SK-N-SH treated with all-trans-retinoic acid at 6 μM for 48 hours (cell line): ENCODE data around the gene SBF2.

Experiments
- ATAC-seq: fragments of 200-7000 bp; cut with Tn5 transposase; 3 replicates; pipeline ENCODE4 v1.9.1; 2020; ENCODE audit warnings: mild to moderate bottlenecking, moderate library complexity
- BACH2 ChIP-seq: fragments of 250-450 bp; sonication (Bioruptor Pico); IDR thresholded peaks from 2 replicates; pipeline ENCODE4 v1.9.0; 2021; ENCODE audit warnings: mild to moderate bottlenecking, borderline replicate concordance
- CSDC2 ChIP-seq: fragments of 250-450 bp; sonication (Bioruptor Pico); IDR thresholded peaks from 2 replicates; pipeline ENCODE4 v1.5.0; 2020; ENCODE audit warnings: mild to moderate bottlenecking, moderate library complexity
- CSRNP3 ChIP-seq: fragments of 250-450 bp; sonication (Bioruptor Pico); IDR thresholded peaks from 2 replicates; pipeline ENCODE4 v1.5.1; 2021; ENCODE audit warnings: mild to moderate bottlenecking, moderate library complexity
- ISL1 ChIP-seq: fragments of 250-450 bp; sonication (Bioruptor Pico); IDR thresholded peaks from 2 replicates; pipeline ENCODE4 v2.1.2; 2022; ENCODE audit warnings: mild to moderate bottlenecking, moderate library complexity
- PATZ1 ChIP-seq: fragments of 250-450 bp; sonication (Bioruptor Pico); IDR thresholded peaks from 2 replicates; pipeline ENCODE4 v1.8.0; 2020; ENCODE audit warnings: mild to moderate bottlenecking, moderate library complexity, borderline replicate concordance
- POU6F1 ChIP-seq: fragments of 250-450 bp; sonication (Bioruptor Pico); IDR thresholded peaks from 2 replicates; pipeline ENCODE4 v1.8.0; 2021; ENCODE audit warnings: low read depth, mild to moderate bottlenecking, moderate library complexity, borderline replicate concordance
- PPARA ChIP-seq: fragments of 250-450 bp; sonication (Bioruptor Pico); IDR thresholded peaks from 2 replicates; pipeline ENCODE4 v1.5.0; 2020; ENCODE audit warnings: mild to moderate bottlenecking, borderline replicate concordance
- RARB ChIP-seq: fragments of 250-450 bp; sonication (Bioruptor Pico); IDR thresholded peaks from 2 replicates; pipeline ENCODE4 v1.8.0; 2021; ENCODE audit warnings: mild to moderate bottlenecking, moderate library complexity
- SNAI2 ChIP-seq: fragments of 250-450 bp; sonication (Bioruptor Pico); IDR thresholded peaks from 2 replicates; pipeline ENCODE4 v1.5.0; 2020; ENCODE audit warnings: mild to moderate bottlenecking, moderate library complexity
- TCF4 ChIP-seq: fragments of 250-450 bp; sonication (Bioruptor Pico); IDR thresholded peaks from 2 replicates; pipeline ENCODE4 v1.8.0; 2021; ENCODE audit warnings: mild to moderate bottlenecking, moderate library complexity, borderline replicate concordance
- TSHZ2 ChIP-seq: fragments of 250-450 bp; sonication (Bioruptor Pico); IDR thresholded peaks from 2 replicates; pipeline ENCODE4 v1.5.0; 2020; ENCODE audit warnings: mild to moderate bottlenecking, moderate library complexity
- ZC3H10 ChIP-seq: fragments of 250-450 bp; sonication (Bioruptor Pico); IDR thresholded peaks from 2 replicates; pipeline ENCODE4 v1.5.1; 2021; ENCODE audit warnings: mild to moderate bottlenecking, moderate library complexity
- ZFP3 ChIP-seq: fragments of 250-450 bp; sonication (Bioruptor Pico); IDR thresholded peaks from 2 replicates; pipeline ENCODE4 v1.5.0; 2020; ENCODE audit warnings: mild to moderate bottlenecking, moderate library complexity
- ZNF565 ChIP-seq: fragments of 450-650 bp; formaldehyde crosslinking; conservative IDR thresholded peaks from 2 replicates; pipeline ENCODE4 v1.5.0; 2020; ENCODE audit warnings: low read depth, mild to moderate bottlenecking, moderate library complexity
- ZNF70 ChIP-seq: fragments of 450-650 bp; formaldehyde crosslinking; IDR thresholded peaks from 2 replicates; pipeline ENCODE4 v1.5.0; 2020; ENCODE audit warnings: mild to moderate bottlenecking, moderate library complexity
- ZNF8 ChIP-seq: fragments of 450-650 bp; formaldehyde crosslinking; IDR thresholded peaks from 2 replicates; pipeline ENCODE4 v1.5.0; 2020; ENCODE audit warnings: mild to moderate bottlenecking, moderate library complexity
- TF ChIP-seq, protein P1 (sequence below): fragments of 250-450 bp; sonication (Bioruptor Pico); IDR thresholded peaks from 2 replicates; pipeline ENCODE4 v1.5.1; 2020; ENCODE audit warnings: low read depth, mild to moderate bottlenecking, moderate library complexity

Gene SBF2

GRCh38 chr11:10247011-10247410 is 47.0 kb downstream of the SBF2 start:
- no peak for TF ChIP-seq PPARA (CRISPR knock-in tag)
- no peak for TF ChIP-seq ISL1 (CRISPR knock-in tag)
- no peak for TF ChIP-seq ZC3H10 (CRISPR knock-in tag)
- no peak for TF ChIP-seq ZNF565
- TF ChIP-seq ZNF70: no peak
- TF ChIP-seq POU6F1 (CRISPR knock-in tag): no peak
- no peak for TF ChIP-seq ZFP3 (CRISPR knock-in tag)
- no peak for TF ChIP-seq PATZ1 (CRISPR knock-in tag)
- TF ChIP-seq SNAI2 (CRISPR knock-in tag): no peak
- no peak for TF ChIP-seq BACH2
- no peak for TF ChIP-seq RARB (CRISPR knock-in tag)
- TF ChIP-seq CSDC2 (CRISPR knock-in tag): no peak
- TF ChIP-seq ZNF8 (CRISPR knock-in tag): no peak
- TF ChIP-seq TCF4 (CRISPR knock-in tag): no peak
- TF ChIP-seq, all 23 proteins: peak for 0
- no peak for ATAC-seq

- no peak for TF ChIP-seq CSRNP3 (CRISPR knock-in tag)
- ATAC-seq: no peak
Measured at GRCh38 chr11:10243896-10244575, 50.0 kb downstream of the SBF2 start.

DNA sequence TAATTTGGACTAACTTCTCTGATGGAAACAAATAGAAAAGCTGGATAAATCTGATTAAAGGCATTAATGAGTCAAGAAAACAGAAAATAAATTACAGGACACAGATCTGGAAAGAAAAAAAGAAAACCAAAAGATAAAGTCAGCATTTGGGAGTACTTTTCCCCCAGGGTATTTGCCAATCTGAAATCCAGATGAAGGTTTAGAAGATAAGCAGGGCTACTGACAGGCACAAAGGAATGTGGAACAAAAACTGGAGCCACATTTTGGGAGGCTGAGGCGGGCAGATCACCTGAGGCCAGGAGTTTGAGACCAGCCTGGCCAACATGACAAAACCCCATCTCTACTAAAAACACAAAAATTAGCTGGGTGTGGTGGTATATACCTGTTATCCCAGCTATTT is 57.2 kb downstream of the SBF2 start:
- TF ChIP-seq PATZ1 (CRISPR knock-in tag) (no peak), ZNF8 (CRISPR knock-in tag) (no peak), CSRNP3 (CRISPR knock-in tag) (no peak), PPARA (CRISPR knock-in tag) (no peak), CSDC2 (CRISPR knock-in tag) (no peak), TSHZ2 (no peak), TCF4 (CRISPR knock-in tag) (no peak)
- TF ChIP-seq, protein P1, sequence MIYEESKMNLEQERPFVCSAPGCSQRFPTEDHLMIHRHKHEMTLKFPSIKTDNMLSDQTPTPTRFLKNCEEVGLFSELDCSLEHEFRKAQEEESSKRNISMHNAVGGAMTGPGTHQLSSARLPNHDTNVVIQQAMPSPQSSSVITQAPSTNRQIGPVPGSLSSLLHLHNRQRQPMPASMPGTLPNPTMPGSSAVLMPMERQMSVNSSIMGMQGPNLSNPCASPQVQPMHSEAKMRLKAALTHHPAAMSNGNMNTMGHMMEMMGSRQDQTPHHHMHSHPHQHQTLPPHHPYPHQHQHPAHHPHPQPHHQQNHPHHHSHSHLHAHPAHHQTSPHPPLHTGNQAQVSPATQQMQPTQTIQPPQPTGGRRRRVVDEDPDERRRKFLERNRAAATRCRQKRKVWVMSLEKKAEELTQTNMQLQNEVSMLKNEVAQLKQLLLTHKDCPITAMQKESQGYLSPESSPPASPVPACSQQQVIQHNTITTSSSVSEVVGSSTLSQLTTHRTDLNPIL (CRISPR knock-in tag): no peak
- ATAC-seq: no peak
